Fibroblast of skin of right biceps (primary cell): ENCODE measurements around the gene MYL5.
"Not testable (repeated sequence)": the region's sequence is repeated elsewhere in the genome, so short reads cannot be mapped to it uniquely, and the experiment has no call there.

ENCODE experiments used
- DNase-seq: peaks from one replicate; pipeline ENCODE4 v3.0.0-alpha.2; 2013

The MYL5 gene

GRCh38 chr4:674172-675035, at the start of gene MYL5, which contains the start of gene ATP5ME:
Gene MYL5, plus strand, starts transcription at chr4:674542. Its CDS starts 3,485 bp downstream, at chr4:678027.
Gene ATP5ME, minus strand, starts transcription at chr4:674276. Its CDS starts 29 bp downstream, at chr4:674247.
- peak; percentile 95 for DNase-seq

DNA sequence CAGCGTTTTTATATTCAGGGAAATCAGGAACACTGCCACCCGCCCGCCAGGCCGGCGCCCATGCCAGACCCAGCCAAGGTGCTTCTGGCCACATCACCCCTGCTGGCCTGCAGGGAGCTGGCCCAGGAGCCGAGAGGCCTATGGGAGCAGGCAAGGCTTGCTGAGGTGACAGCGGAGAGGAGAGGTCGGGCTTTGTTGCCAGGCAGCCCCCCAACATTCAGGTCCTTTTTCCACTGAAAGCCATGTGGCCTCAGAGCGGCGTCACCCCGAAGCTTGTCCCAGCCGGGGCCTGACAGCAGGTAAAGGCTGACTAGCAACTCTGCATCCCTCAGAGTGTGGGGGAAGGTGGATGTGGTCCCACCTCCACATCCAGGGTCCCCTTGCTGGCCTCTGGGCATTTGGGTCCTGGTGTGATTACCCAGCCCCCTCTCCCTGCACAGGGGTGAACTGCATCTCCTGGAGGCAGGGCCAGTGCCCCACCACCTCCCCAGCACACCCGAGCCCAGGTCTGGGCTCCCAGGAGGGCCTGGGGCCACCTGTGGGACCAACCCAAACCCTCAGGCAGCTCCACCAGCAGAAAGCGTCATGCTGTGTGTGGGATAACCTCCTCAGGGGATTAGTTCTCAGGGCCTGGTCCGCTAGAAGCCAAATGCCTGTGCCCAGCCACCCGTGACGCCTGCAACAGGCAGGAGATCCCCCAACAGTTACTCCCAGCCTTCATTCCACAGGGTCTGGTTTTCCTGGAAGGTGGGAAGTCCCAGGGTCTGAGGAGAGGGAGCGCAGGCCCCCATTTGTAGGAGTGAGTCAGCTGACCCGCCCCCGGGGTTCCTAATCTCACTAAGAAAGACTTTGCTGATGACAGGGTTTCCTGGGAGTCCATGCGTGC, 49.4 kb upstream of the MYL5 start, which contains the start of gene PDE6B:
Gene PDE6B, plus strand, starts transcription at position 869 of the 886 bp plus-strand sequence. CDS start 54 bp downstream, outside the sequence.
- no peak for DNase-seq

- DNase-seq: no peak
Measured at GRCh38 chr4:625631-626161, 48.6 kb upstream of the MYL5 start.

DNA sequence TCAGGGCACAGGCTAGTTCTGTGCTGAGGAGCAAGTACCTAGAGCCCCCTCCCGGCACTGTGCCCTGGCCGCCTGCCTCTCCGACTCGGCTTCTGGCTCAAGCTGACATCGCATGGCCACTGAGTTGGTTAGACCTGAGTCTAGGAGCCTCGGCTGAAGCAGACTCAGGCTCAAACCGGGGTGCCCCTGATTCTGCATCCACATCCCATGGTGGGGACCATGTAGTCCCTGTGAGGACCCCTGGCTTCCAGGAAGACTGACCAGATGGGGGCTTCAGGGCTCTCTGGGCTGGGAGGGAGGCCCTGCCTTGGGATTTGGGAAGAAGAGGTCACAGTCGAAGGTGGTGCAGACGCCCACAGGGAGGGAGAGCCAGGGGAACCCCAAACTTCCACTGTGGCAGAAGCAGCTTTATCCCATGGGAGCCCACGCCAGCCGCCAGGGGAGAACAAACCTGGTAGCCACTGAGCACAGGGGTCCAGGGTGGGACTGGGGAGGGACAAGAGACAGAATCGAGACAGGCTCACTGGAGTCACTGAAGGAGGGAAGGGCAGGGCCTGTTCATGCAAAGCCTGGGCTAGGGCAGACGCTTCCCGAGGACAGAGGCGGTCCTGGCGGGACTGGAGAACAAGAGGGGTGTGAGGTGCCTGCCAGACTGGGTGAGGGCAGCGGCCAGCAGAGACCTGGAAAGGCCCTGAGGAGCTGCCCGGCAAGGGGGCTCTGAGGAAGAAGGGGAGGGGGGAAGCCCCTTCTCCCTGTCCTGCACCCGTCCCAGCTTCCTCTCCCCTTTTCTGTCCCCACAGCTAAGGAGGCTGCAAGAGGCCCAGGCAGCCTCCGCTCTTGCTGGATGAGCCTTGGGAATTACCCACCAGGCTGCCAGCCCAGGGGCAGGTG, 47.9 kb upstream of the MYL5 start:
- DNase-seq: no peak

DNA sequence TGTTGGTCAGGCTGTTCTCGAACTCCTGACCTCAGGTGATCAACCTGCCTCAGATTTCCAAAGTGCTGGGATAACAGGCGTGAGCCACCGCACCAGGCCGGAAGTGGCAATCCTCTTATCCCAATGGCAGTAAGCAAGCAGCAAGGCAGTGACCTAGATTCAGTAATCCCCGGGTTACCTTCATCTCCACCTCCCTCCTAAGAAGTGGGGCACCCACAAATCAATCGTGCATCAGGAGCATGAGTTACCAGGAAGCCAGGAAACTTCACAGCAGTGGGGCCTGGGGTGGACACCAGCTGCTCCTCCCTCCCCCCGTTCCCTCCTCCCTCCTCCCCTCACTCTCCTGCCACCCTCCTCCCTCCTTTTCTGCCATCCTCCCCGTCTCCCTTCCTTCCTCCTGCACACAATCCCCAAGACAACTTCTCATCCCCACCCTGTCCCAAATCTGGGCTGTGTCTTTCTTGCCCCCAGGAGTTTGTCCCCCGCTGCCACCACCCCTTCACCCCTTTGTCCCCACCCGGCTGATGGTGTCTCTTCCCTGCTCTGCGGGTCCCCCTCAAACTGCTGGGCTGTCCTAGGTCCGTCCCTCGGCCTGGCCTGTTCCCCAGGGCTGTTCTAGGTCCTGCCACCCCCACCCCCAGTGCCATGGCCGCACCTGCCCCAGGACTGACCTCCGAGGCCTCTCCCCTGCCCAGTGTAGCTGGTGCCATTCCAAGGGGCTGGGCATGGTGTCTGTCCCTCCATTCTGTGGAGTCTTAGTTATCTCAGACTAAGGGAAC, 46.8 kb upstream of the MYL5 start:
- DNase-seq: no peak

DNA sequence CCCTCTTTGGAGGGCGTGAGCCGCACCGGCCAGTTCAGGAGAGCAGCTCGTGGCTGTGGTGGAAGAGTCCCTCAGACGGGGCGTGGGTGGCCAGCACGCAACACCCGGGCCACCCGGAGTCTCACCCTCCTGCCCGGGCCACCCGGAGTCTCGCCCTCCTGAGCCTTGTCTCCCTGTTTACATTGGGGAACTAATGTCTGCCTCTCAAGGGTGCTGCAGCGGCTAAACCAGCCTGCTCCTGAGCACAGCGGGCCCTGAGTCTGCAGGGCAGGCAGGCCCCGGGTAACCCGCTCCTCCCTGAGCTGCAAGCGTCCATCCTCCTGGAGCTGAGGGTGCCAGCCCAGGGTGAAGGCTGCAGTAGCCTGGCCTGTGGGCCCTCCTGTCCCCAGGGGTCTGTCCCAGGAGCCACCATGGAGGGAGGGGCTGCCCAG, 46.0 kb upstream of the MYL5 start:
- DNase-seq: no peak

DNA sequence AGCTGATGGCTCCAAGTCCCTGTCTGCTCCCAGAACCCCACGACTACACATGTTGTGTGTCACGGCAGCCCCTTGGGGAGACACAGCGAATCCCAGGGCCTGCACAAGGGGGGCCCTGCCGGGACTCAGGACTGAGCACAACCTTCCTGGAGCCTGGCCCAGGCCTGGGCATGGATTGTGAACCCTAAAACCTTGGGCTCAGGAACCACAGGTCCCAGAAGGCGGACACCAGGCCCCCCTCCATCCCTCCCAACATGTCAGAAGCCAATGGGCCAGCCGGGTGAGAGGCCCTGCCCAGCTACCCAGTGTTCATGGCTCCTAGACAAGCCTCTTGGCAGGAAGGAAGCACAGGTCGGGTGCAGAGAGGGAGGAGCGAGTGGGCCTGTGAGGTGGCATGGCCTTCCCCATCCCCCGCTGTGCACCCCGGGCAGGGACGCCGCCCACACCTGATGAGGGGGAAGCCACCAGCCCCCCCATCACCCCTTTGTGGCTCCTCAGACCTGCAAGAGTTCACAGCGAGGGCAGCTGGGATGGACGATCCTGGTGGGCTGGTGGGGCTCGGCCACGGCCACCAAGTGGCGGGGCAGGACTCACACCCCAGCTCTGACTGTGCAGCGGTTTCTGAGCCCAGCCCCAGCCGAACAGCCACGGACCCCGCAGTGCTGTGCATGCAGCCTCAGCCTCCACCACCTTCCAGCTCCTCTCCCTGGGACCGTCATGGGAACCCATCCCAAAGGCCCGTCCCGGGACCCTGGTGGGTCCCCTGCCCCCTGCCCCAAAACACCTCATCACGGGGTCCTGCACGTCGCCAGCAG, 45.3 kb upstream of the MYL5 start:
- no peak for DNase-seq

DNA sequence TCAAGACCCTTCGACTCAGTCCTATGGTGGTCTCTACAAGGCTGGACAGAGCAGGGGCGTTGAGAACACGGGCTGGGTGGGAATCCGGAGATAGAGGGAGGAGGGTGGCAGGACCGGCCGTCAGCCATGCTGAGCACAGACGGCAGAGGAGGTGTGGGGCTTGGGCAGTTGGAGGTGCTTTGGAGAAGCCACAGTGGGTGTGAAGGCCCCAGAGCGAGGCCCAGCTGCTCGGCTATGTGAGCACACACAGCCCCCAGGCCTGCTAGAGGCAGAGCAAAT, 44.8 kb upstream of the MYL5 start:
- no peak for DNase-seq

- no peak for DNase-seq
Measured at GRCh38 chr4:629915-630641, 44.3 kb upstream of the MYL5 start.

DNA sequence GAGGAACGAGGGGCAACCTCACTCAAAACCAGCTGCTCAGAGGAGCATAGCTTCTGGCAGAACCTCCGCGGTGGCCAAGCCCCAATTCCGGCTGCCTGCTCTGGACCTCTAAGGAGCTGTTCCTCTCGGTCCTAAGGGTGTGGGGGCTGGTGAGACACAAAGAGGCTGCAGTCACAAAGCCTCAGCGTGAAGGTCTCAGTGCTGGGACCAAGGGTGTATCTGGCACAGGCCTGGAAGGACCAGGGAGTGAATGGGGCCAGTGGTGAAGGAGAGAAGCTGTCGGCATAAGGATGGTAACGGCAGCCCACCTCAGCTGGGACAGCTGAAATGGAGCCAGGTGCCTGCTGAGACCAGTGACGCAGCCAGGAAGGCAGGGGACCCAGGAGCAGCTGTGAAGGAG, 43.7 kb upstream of the MYL5 start:
- DNase-seq: no peak

DNA sequence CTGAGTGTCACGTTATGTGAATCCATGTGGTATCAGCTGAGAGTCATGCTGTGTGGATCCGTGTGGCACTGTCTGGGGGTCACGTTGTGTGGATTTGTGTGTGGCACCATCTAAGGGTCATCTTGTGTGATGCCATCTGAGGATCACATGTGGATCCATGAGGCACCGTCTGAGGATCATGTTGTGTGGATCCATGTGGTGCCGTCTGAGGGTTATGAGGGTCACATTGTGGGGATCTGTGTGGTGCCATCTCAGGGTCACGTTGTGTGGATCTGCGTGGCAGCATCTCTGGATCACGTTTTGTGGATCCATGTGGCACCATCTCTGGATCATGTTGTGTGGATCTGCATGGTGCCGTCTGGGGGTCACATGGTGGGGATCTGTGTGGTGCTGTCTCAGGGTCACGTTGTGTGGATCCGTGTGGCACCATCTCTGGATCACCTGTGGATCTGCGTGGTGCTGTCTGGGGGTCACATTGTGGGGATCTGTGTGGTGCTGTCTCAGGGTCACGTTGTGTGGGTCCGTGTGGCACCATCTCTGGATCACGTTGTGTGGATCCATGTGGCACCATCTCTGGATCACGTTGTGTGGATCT, 42.0 kb upstream of the MYL5 start:
- no peak for DNase-seq

- no peak for DNase-seq
Measured at GRCh38 chr4:632926-633325, 41.4 kb upstream of the MYL5 start.

DNA sequence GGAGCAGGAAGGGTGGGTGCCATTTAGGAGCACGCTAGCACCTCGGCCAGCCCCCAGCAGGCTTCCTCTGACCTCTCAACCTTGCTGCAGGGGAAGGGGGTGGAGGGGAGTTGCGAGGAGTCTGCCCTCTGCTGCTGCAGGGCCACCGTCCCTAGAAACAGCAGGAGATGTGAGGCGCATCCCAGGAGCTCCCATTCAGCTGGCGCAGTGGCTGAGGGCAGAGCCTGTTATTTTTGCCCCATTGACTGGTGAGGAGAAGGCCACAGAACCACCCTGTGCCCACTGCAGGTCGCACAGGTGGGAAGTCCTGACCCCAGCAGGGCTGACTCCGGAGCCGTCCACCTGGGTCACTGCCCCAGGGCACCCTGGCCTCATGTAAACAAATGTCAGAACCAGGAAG, 40.9 kb upstream of the MYL5 start:
- no peak for DNase-seq

DNA sequence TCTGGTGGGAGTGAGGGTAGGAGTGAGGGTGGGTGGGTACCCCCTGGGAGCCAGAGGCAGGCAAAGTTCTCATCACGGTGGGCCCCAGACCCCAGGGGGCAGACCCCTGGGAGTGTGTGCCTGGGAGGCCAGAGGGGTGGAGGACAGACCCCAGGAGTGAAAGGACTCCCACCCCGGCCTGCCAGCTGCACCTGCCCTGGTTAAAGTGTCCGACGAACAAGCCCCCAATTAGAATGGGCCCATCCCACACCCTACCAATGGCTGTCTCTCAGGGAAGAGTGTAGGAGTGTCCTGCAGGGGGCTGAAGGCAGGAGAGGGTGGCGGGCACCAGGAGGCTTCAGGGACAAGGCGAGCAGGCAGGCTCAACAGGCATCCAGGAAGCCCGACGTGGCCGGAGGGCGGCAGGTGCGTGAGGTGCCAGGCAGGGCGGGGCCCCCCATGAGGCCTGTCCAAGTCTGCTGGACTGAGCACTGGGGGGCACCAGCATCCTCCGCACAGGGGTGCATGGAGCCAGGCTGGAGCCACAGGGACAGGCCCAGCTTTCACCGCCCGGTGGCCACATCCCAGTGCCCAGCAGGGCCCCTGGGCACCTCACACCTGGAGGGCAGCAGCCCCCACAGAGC, 40.3 kb upstream of the MYL5 start:
- DNase-seq: no peak

DNA sequence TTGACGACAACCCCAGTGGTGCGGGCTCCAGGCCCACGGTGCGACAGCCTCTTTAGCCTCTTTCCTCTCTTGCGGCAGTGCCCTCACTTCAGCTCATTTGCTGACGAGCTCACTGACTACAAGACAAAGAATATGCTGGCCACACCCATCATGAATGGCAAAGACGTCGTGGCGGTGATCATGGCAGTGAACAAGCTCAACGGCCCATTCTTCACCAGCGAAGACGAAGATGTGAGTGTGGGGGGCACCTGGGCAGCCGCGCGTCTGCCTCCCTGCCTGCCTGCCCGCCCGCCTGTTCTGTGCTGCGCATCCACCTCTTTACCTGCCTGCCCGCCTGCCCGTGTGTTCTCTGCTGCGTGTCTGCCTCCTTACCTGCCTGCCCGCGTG, 39.8 kb upstream of the MYL5 start:
- DNase-seq: no peak

- DNase-seq: not testable (repeated sequence)
Measured at GRCh38 chr4:635066-635835, 39.1 kb upstream of the MYL5 start.

DNA sequence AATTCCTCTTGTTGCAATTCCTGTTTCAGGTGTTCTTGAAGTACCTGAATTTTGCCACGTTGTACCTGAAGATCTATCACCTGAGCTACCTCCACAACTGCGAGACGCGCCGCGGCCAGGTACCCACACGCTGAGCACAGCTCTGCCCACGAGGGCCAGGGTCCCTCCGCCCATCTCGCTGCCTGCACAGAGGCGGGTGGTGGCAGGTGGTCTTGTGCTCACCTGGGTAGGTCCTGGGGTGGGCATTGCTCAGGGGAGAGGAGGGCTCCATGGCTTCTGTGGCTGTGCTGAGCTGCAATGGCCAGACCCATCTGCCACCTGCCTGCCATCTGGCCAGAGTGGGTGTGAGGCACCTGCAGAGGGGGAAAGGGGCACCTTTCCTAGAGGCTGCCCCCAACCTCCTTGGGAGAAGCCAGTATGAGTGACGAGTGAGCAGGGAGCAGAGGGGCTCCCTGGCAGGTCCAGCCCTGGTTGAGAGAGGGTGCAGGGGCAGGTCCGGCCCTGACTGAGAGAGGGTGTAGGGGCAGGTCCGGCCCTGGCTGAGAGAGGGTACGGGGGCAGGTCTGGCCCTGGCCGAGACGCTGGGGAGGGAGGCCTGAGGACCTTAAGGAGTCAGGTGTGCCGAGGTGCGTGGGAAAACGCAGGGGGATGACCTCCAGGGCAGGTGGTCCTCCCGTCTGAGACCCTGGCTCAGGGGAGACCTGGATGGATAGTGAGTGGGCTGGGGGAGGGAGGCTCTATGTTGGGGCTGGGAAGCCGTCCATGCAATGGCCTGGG, 38.3 kb upstream of the MYL5 start:
- no peak for DNase-seq
